GM12878 (cell line): ENCODE data around the gene TOP2B.

Experiments
- EP300 ChIP-seq, 2 experiments: fragments of 150-350 bp in 1 of 2; IDR thresholded peaks; 2 replicates each; pipeline ENCODE4 v1.6.1; 2011 to 2012; ENCODE audit warnings: low read depth in 2 of 2, low read length in 2 of 2, borderline replicate concordance in 1 of 2, improper control_type of control experiment in 1 of 2, inconsistent platforms in 1 of 2; ENCODE audit not compliant: control insufficient read depth in 1 of 2
- MTA2 ChIP-seq: fragments of 450-650 bp; IDR thresholded peaks from 2 replicates; pipeline ENCODE4 v1.6.1; 2016; ENCODE audit warnings: low read depth, mild to moderate bottlenecking, moderate library complexity
- RAD21 ChIP-seq: IDR thresholded peaks from 2 replicates; pipeline ENCODE4 v1.6.1; 2011; ENCODE audit warnings: mild to moderate bottlenecking, low read depth, low read length, moderate library complexity; ENCODE audit not compliant: insufficient read depth
- TARDBP ChIP-seq: IDR thresholded peaks from 2 replicates; pipeline ENCODE4 v1.6.1; 2016; ENCODE audit warnings: borderline replicate concordance
- TCF7 ChIP-seq: IDR thresholded peaks from 2 replicates; pipeline ENCODE4 v1.6.1; 2014; ENCODE audit warnings: antibody characterized with exemption, borderline replicate concordance

DNA sequence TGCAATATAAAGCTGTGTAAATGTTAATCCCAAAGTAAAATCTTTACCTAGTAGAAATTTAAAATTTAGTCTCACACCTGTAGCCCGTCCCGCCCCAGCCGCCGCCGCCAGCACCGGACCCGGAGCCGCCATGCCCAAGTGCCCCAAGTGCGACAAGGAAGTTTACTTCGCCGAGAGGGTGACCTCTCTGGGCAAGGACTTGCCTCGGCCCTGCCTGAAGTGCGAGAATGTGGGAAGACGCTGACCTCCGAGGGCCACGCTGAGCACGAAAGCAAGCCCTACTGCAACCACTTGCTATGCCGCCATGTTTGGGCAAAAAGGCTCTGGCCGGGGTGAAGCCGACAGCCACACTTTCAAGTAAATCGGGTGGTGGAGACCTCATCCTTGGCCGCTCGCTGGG is 22.1 kb upstream of the TOP2B start:
- no peak for TF ChIP-seq EP300 (IDR thresholded peaks at IDR 0.05; ENCODE audit: borderline replicate concordance in 1 of 2, control insufficient read depth in 1 of 2, low read depth in 2 of 2, low read length in 2 of 2)
- no peak for TF ChIP-seq TCF7
- TF ChIP-seq RAD21: no peak
- no peak for TF ChIP-seq TARDBP
- TF ChIP-seq MTA2: no peak
